LNCaP clone FGC (cell line): ENCODE measurements around the gene MDGA2.
"Not testable (repeated sequence)": the region's sequence is repeated elsewhere in the genome, so short reads cannot be mapped to it uniquely, and the experiment has no call there.

ENCODE experiments used
- DNase-seq: peaks from one replicate; pipeline ENCODE4 v3.0.0-alpha.2; 2011; ENCODE audit warnings: low read depth
- H3K4me3 ChIP-seq: 2 replicates; pipeline ENCODE4 v1.5.1; 2011; ENCODE audit warnings: mild to moderate bottlenecking, low read depth, low read length, control low read depth
- CTCF ChIP-seq: IDR thresholded peaks from 2 replicates; pipeline ENCODE4 v1.5.1; 2012; ENCODE audit warnings: mild to moderate bottlenecking; ENCODE audit not compliant: control insufficient read depth, insufficient read depth; ENCODE audit errors: extremely low read depth

Gene MDGA2

DNA sequence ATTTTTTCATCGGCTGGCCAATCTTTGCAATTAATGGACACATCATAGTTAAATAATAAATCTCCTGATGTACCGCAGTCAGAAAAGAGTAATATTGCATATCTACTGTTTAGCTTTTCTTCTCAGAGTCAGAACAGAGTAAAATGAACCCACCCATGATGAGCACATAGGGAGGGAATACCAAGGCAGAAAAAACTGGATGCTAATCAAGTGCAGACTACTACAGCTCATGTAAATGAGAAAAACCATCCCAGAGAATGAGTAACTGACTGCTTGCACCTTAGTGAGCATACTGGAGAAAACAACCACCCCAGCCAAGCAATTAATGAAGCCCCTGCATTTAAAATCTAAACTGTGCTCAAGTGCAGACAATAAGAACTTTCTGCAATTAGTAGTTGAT is 483.7 kb downstream of the MDGA2 start:
- H3K4me3 ChIP-seq = no peak overlapping the region
- DNase-seq = no peak
- no peak for TF ChIP-seq CTCF

- no peak for TF ChIP-seq CTCF
- no peak for DNase-seq
- H3K4me3 ChIP-seq = no peak overlapping the region
Measured at GRCh38 chr14:47189911-47190484, 485.4 kb downstream of the MDGA2 start.

DNA sequence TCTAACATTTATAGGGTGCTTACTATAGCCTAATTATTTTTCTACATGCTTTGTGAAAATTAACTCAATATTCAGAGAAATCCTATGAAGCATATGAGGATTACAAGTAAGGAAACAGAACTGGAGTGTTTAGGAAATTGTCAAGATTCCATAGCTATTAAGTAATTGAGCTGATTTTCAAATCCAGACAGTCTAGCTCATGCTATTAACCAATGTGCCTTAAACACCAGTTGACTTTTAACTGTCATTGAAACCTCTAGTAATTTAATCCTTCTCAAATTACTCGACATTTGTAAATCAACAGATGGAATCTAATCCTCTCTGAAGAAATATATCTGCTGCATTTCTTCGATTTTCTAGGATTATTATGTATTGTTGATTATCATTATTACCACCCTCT is 488.9 kb downstream of the MDGA2 start:
- H3K4me3 ChIP-seq = no peak overlapping the region
- no peak for DNase-seq
- no peak for TF ChIP-seq CTCF

- no peak for DNase-seq
- no peak overlapping the region for H3K4me3 ChIP-seq
- TF ChIP-seq CTCF = no peak
Measured at GRCh38 chr14:47179906-47180305, 495.5 kb downstream of the MDGA2 start.

DNA sequence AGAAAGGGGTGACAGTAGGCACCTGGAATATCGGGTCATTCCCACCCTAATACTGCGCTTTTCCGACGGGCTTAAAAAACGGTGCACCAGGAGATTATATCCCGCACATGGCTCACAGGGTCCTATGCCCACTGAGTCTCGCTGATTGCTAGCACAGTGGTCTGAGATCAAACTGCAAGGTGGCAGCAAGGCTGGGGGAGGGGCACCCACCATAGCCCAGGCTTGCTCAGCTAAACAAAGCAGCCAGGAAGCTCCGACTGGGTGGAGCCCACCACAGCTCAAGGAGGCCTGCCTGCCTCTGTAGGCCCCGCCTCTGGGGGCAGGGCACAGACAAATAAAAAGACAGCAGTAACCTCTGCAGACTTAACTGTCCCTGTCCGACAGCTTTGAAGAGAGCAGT is 503.5 kb downstream of the MDGA2 start:
- H3K4me3 ChIP-seq, DNase-seq: not testable (repeated sequence)

- no peak overlapping the region for H3K4me3 ChIP-seq
- DNase-seq = no peak
- TF ChIP-seq CTCF = no peak
Measured at GRCh38 chr14:47167402-47167801, 508.0 kb downstream of the MDGA2 start.

DNA sequence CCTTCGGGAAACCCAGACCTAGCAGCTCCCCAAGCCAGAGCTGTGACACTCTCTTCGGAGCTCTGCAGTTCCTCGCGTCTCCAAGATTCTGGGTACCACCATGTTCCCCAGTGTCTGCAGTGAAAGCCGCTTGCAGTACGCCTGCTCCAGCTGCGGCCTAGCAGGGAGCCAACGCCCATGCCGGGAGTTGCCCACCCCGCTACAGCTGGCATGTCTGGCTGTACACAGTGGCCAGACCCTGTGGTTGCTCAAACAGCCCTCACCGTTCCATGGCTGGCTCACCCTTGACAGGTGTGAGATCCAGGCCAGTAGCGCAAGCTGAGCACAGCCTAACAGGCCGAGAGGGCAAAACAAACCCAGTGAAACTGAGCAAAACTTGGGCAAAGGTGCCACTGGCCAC is 520.0 kb downstream of the MDGA2 start:
- H3K4me3 ChIP-seq = no peak overlapping the region
- TF ChIP-seq CTCF = no peak
- DNase-seq = no peak
